IMR-90 (cell line): ENCODE results near the gene NPR3. TPM values are rescaled to one million over a fixed set of nuclear protein-coding genes. Genes with fewer than 3 reads are reported as not detected.

Experiments
- ATAC-seq: fragments of 200-7000 bp; cut with Tn5 transposase; 2 replicates; pipeline ENCODE4 v1.9.1; 2020; ENCODE audit warnings: low read depth, mild to moderate bottlenecking, moderate library complexity
- BruUV-seq: library from RNA; stranded (reverse); fragments of 400-500 nt; replicated peaks from 2 replicates; lab custom pipeline; 2021; lab: Mats Ljungman, UMichigan
- CTCF ChIA-PET: fragments of 300-600 bp; formaldehyde crosslinking; extraction: SDS; loops from one replicate; lab custom pipeline; 2021; ENCODE audit warnings: antibody characterized with exemption; lab: Yijun Ruan, JAX
- POLR2A ChIA-PET: fragments of 300-600 bp; sonication (Branson Sonifier 250); formaldehyde crosslinking; loops from one replicate; lab custom pipeline; 2022; ENCODE audit warnings: antibody characterized with exemption; ENCODE audit not compliant: unreplicated experiment; lab: Charles Lee
- DNase-seq: peaks from one replicate; pipeline ENCODE4 v3.0.0; 2013
- H2AFZ ChIP-seq: replicated peaks from 2 replicates; pipeline ENCODE3; 2013; ENCODE audit warnings: low read length, mild to moderate bottlenecking; ENCODE audit not compliant: poor library complexity
- H2AK5ac ChIP-seq: 2 replicates; pipeline ENCODE4 v1.6.1; 2013; ENCODE audit warnings: low read depth, low read length, inconsistent platforms
- H2AK9ac ChIP-seq: replicated peaks from 2 replicates; pipeline ENCODE3; 2013; ENCODE audit warnings: mild to moderate bottlenecking, low read depth, low read length, moderate library complexity; ENCODE audit not compliant: poor library complexity
- H2BK120ac ChIP-seq: 2 replicates; pipeline ENCODE4 v1.6.1; 2013; ENCODE audit warnings: low read depth, low read length, inconsistent platforms
- H2BK15ac ChIP-seq: 3 replicates; pipeline ENCODE4 v1.6.1; 2013; ENCODE audit warnings: low read depth, low read length, inconsistent platforms
- H2BK20ac ChIP-seq: 2 replicates; pipeline ENCODE4 v1.6.1; 2013; ENCODE audit warnings: low read depth, mild to moderate bottlenecking, inconsistent platforms, low read length, moderate library complexity
- H2BK5ac ChIP-seq: 2 replicates; pipeline ENCODE4 v1.6.1; 2013; ENCODE audit warnings: mild to moderate bottlenecking, low read depth, low read length, inconsistent platforms; ENCODE audit not compliant: poor library complexity, severe bottlenecking
- H3K14ac ChIP-seq: replicated peaks from 2 replicates; pipeline ENCODE4 v1.6.1; 2013; ENCODE audit warnings: low read depth, low read length, inconsistent platforms
- H3K18ac ChIP-seq: 2 replicates; pipeline ENCODE4 v1.6.1; 2013; ENCODE audit warnings: low read depth, low read length, control low read depth
- H3K23ac ChIP-seq: 2 replicates; pipeline ENCODE4 v1.6.1; 2013; ENCODE audit warnings: low read depth, low read length, inconsistent platforms
- H3K27ac ChIP-seq: 2 replicates; pipeline ENCODE4 v1.5.1; 2013; ENCODE audit warnings: mild to moderate bottlenecking, control low read depth, low read length; ENCODE audit not compliant: insufficient read depth
- H3K27me3 ChIP-seq: 2 replicates; pipeline ENCODE4 v1.6.1; 2013; ENCODE audit warnings: low read length; ENCODE audit not compliant: control insufficient read depth, insufficient read depth
- H3K36me3 ChIP-seq: 2 replicates; pipeline ENCODE4 v1.6.1; 2013; ENCODE audit warnings: low read length, mixed read lengths; ENCODE audit not compliant: control insufficient read depth, insufficient read depth
- H3K4ac ChIP-seq: 2 replicates; pipeline ENCODE4 v1.6.1; 2013; ENCODE audit warnings: low read depth, low read length, inconsistent platforms
- H3K4me1 ChIP-seq: 2 replicates; pipeline ENCODE4 v1.6.1; 2013; ENCODE audit warnings: low read length, mixed read lengths; ENCODE audit not compliant: control insufficient read depth, insufficient read depth
- H3K4me2 ChIP-seq: 2 replicates; pipeline ENCODE4 v1.6.1; 2013; ENCODE audit warnings: low read depth, mild to moderate bottlenecking, control low read depth, low read length, moderate library complexity
- H3K4me3 ChIP-seq: 2 replicates; pipeline ENCODE4 v1.5.1; 2013; ENCODE audit warnings: low read depth, mild to moderate bottlenecking, control low read depth, low read length, moderate library complexity; ENCODE audit not compliant: insufficient read depth
- H3K56ac ChIP-seq: 2 replicates; pipeline ENCODE4 v1.6.1; 2013; ENCODE audit warnings: low read length, inconsistent platforms; ENCODE audit not compliant: insufficient read depth; ENCODE audit errors: extremely low read depth
- H3K79me1 ChIP-seq, 2 experiments: 2 replicates each; pipeline ENCODE4 v1.6.1; 2013; ENCODE audit warnings: low read length in 2 of 2, inconsistent platforms in 1 of 2, low read depth in 1 of 2
- H3K9ac ChIP-seq: 2 replicates; pipeline ENCODE4 v1.6.1; 2013; ENCODE audit warnings: low read depth, low read length, control low read depth
- H3K9me1 ChIP-seq: 2 replicates; pipeline ENCODE4 v1.6.1; 2013; ENCODE audit warnings: low read length, inconsistent platforms; ENCODE audit not compliant: insufficient read depth
- H3K9me3 ChIP-seq: 2 replicates; pipeline ENCODE4 v1.6.1; 2013; ENCODE audit warnings: low read length; ENCODE audit not compliant: control insufficient read depth, insufficient read depth
- H4K20me1 ChIP-seq: 2 replicates; pipeline ENCODE4 v1.6.1; 2013; ENCODE audit warnings: low read length, inconsistent platforms; ENCODE audit not compliant: insufficient read depth
- H4K5ac ChIP-seq: 2 replicates; pipeline ENCODE4 v1.6.1; 2013; ENCODE audit warnings: mild to moderate bottlenecking, low read depth, low read length, control low read depth
- H4K8ac ChIP-seq, 2 experiments: 2 replicates each; pipeline ENCODE4 v1.6.1; 2013; ENCODE audit warnings: low read depth in 2 of 2, low read length in 2 of 2, control low read depth in 1 of 2, inconsistent platforms in 1 of 2
- H4K91ac ChIP-seq: 2 replicates; pipeline ENCODE4 v1.6.1; 2013; ENCODE audit warnings: low read depth, low read length, inconsistent platforms; ENCODE audit not compliant: insufficient read depth
- BHLHE40 ChIP-seq: fragments of 150-350 bp; IDR thresholded peaks from 2 replicates; pipeline ENCODE4 v1.6.1; 2016; ENCODE audit warnings: mild to moderate bottlenecking, low read depth, low read length
- FOS ChIP-seq: fragments of 150-350 bp; IDR thresholded peaks from 2 replicates; pipeline ENCODE4 v1.6.1; 2016; ENCODE audit warnings: low read depth, low read length
- MAFK ChIP-seq: IDR thresholded peaks from 2 replicates; pipeline ENCODE4 v1.6.1; 2012; ENCODE audit warnings: low read depth, low read length, improper control_type of control experiment
- SMC3 ChIP-seq: fragments of 150-350 bp; IDR thresholded peaks from 2 replicates; pipeline ENCODE4 v1.6.1; 2016; ENCODE audit warnings: low read depth, mild to moderate bottlenecking, antibody characterized with exemption, low read length, moderate library complexity
- WGBS, 2 experiments: methylation state at CpG; one replicate each; pipeline versions ENCODE4 v1.1.5 to v1.1.7; 2013; ENCODE audit warnings: missing lambda C conversion rate in 2 of 2; ENCODE audit not compliant: insufficient read length in 1 of 2; ENCODE audit errors: extremely low coverage in 2 of 2; 5-methylcytosine and 5-hydroxymethylcytosine counted together
- dilution Hi-C: fragments of 300-500 bp; cut with HindIII; formaldehyde crosslinking; loops from one replicate; pipeline ENCODE4 v1.14.3; 2018; ENCODE audit warnings: low sequenced_read_pairs; ENCODE audit not compliant: unreplicated experiment
- in situ Hi-C: fragments of 300-500 bp; cut with MboI; formaldehyde crosslinking; loops from 3 replicates; pipeline ENCODE4 v1.14.3; 2019; ENCODE audit warnings: low sequenced_read_pairs, inconsistent platforms, mixed read lengths
- intact Hi-C: fragments of 100-400 bp; cut with micrococcal nuclease; formaldehyde crosslinking; loops from 2 replicates; pipeline ENCODE4 v1.10.0; 2022
- polyA plus RNA-seq, 3 experiments: library from polyadenylated mRNA; depleted of rRNA; stranded (reverse); fragments of >200 nt; gene quantifications; 2 replicates each; pipeline ENCODE4 v1.2.3, GENCODE V29; 2012; ENCODE audit warnings: low replicate concordance in 1 of 3
- total RNA-seq: library from RNA; depleted of rRNA; stranded (reverse); fragments of >200 nt; gene quantifications from 2 replicates; pipeline ENCODE4 v1.2.3, GENCODE V29; 2012
- TF ChIP-seq, protein P1 (sequence below): fragments of 150-350 bp; IDR thresholded peaks from 2 replicates; pipeline ENCODE4 v1.6.1; 2016; ENCODE audit warnings: low read depth, mild to moderate bottlenecking, low read length, moderate library complexity, borderline replicate concordance

The NPR3 gene
- total and polyA plus RNA-seq, 2 of the 4 experiments (the other 2 are of a cell fraction), result 24.6 to 88.2 TPM

DNA sequence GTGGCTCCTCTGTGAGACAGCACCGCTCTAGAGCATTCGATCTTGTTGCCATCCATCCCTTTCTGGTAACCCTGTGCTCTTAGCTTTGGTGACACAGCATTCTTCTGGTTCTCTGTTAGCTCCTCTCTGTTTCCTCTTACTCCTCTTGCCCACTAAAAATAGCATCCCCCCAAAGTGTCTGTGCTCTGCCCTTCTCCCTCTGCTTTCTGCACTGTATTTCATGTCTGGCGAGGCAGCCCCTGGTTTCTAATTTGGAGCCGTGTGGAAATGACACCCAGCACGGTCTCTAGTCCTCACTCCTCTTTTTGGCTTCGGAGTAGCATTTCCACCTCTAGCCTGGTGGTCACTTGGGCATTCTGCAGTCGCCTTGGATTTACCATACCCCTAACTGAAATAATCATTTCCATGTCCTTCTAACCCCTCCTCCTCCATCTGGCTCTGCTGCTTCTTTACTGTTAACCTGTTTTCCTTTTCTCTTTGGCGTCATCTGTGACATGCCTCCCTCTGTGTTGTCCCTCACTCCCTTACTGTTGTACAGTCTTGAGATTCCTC lies 23.8 kb downstream of the NPR3 start:
- no peak overlapping the region for H3K14ac ChIP-seq
- dilution Hi-C loops (no loop called here), intact Hi-C loops (no loop called here), in situ Hi-C loops (no loop called here)
- H2BK20ac ChIP-seq, result no peak overlapping the region
- H4K91ac ChIP-seq, result no peak overlapping the region
- H4K20me1 ChIP-seq, result no peaks in the 10 kb centered on the region
- H3K56ac ChIP-seq, result no peak overlapping the region
- H3K9ac ChIP-seq, result no peak overlapping the region
- no peak overlapping the region for H2BK120ac ChIP-seq
- ChIA-PET CTCF (no interaction called here), POLR2A (no interaction called here)
- no peak overlapping the region for H3K4ac ChIP-seq
- no peaks in the 10 kb centered on the region for H3K9me3 ChIP-seq
- H2BK5ac ChIP-seq, result no peak overlapping the region
- no peak overlapping the region for H3K4me2 ChIP-seq
- no peak overlapping the region for H3K4me3 ChIP-seq
- DNase-seq (no peak), ATAC-seq (no peak)
- H3K18ac ChIP-seq, result no peak overlapping the region
- no peak overlapping the region for H3K27ac ChIP-seq
- H3K9me1 ChIP-seq, result peaks cover 3% of the 10 kb centered on the region
- H2AK5ac ChIP-seq, result no peak overlapping the region
- H4K8ac ChIP-seq, result no peak overlapping the region
- H2BK15ac ChIP-seq, result no peak overlapping the region
- 87% methylated on average over 7 of the region's 8 CpGs; no CpG with 5 or more reads in 1 of the 2 experiments for WGBS, 2 experiments
- no peaks in the 10 kb centered on the region for H3K4me1 ChIP-seq
- H3K23ac ChIP-seq, result no peak overlapping the region
- TF ChIP-seq BHLHE40 (no peak), SMC3 (no peak), MAFK (no peak), FOS (no peak)
- TF ChIP-seq, protein P1, sequence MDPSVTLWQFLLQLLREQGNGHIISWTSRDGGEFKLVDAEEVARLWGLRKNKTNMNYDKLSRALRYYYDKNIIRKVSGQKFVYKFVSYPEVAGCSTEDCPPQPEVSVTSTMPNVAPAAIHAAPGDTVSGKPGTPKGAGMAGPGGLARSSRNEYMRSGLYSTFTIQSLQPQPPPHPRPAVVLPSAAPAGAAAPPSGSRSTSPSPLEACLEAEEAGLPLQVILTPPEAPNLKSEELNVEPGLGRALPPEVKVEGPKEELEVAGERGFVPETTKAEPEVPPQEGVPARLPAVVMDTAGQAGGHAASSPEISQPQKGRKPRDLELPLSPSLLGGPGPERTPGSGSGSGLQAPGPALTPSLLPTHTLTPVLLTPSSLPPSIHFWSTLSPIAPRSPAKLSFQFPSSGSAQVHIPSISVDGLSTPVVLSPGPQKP, result no peak
- no TSS peak for BruUV-seq
- no peak overlapping the region for H2AK9ac ChIP-seq
- H3K79me1 ChIP-seq, result peaks cover 0 to 17% of the 10 kb centered on the region in 2 experiments; a peak in 2 of 4 replicates
- H3K36me3 ChIP-seq, result peaks cover 18% of the 10 kb centered on the region
- no peaks in the 10 kb centered on the region for H3K27me3 ChIP-seq
- H4K5ac ChIP-seq, result no peak overlapping the region
- H2AFZ ChIP-seq, result no peak overlapping the region
